Stomach (tissue), 4 donors: ENCODE data around the gene CLRN1.

ENCODE experiments used
- EP300 ChIP-seq: sonication (generic); formaldehyde crosslinking; IDR thresholded peaks from one replicate; pipeline ENCODE4 v1.6.1; 2017; ENCODE audit warnings: antibody characterized with exemption
- POLR2A ChIP-seq, 4 donors: fragments of 450-650 bp; IDR thresholded peaks; one replicate each; pipeline ENCODE4 v1.6.1; 2016; ENCODE audit warnings: antibody characterized with exemption in 4 of 4, control low read depth in 2 of 4, mild to moderate bottlenecking in 1 of 4, moderate library complexity in 1 of 4
- POLR2AphosphoS5 ChIP-seq, 3 donors: sonication (generic); formaldehyde crosslinking; IDR thresholded peaks; one replicate each; pipeline ENCODE4 v1.6.1; 2016; ENCODE audit warnings: antibody characterized with exemption in 3 of 3
- TF ChIP-seq, protein P1 (sequence below), 7 experiments: fragments of 450-650 bp in 4 of 7; fragments of 200-600 bp in 3 of 7; sonication (generic) in 3 of 7; IDR thresholded peaks; one replicate each; pipeline ENCODE4 v1.5.1; 2016 to 2019; ENCODE audit warnings: antibody characterized with exemption in 7 of 7, control low read depth in 2 of 7, mild to moderate bottlenecking in 1 of 7

DNA sequence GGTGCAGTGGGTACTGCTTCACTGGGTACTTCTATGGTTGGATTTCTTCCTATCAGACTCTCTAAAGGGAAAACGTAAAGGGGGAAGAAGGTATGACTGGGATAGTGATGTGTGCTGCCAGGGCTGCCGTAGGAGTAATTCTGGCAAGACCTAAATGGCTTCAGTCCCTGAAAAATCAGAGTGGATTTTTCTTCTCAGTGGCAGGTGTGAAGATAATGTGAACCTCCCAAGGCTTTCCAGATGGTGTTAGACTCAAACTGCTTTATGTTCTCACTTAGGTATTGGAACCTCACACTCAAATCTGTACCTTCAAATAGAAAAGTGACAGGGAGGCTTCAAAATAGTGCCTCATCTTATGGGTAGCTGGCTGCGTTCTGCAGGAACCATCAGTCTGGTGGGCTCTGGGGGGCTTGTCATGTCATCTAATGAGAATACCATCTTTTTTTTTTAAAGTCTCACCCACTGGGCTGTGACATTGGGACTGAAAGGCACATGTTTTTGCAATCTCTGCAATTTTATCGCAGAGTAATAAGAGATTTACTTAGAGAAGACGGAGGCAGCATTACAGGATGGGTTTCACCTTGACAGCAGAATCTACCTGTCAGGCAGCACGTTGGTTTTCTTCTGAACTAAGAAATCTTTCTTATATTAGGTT is 95.8 kb downstream of the CLRN1 start:
- TF ChIP-seq POLR2A (IDR thresholded peaks at IDR 0.05): no peak
- TF ChIP-seq, protein P1, sequence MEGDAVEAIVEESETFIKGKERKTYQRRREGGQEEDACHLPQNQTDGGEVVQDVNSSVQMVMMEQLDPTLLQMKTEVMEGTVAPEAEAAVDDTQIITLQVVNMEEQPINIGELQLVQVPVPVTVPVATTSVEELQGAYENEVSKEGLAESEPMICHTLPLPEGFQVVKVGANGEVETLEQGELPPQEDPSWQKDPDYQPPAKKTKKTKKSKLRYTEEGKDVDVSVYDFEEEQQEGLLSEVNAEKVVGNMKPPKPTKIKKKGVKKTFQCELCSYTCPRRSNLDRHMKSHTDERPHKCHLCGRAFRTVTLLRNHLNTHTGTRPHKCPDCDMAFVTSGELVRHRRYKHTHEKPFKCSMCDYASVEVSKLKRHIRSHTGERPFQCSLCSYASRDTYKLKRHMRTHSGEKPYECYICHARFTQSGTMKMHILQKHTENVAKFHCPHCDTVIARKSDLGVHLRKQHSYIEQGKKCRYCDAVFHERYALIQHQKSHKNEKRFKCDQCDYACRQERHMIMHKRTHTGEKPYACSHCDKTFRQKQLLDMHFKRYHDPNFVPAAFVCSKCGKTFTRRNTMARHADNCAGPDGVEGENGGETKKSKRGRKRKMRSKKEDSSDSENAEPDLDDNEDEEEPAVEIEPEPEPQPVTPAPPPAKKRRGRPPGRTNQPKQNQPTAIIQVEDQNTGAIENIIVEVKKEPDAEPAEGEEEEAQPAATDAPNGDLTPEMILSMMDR (IDR thresholded peaks at IDR 0.05): no peak
- TF ChIP-seq POLR2AphosphoS5 (IDR thresholded peaks at IDR 0.05): no peak
- no peak for TF ChIP-seq EP300
